Gastrocnemius medialis (tissue), 4 donors: ENCODE data around the gene RING1.

Source experiments
- CTCF ChIP-seq, 5 experiments: fragments of 450-650 bp in 3 of 5; fragments of 200-600 bp in 2 of 5; sonication (generic) in 2 of 5; IDR thresholded peaks in 4 of 5; conservative IDR thresholded peaks in 1 of 5; 1 replicate in 4 of 5; 2 replicates in 1 of 5; pipeline ENCODE4 v1.5.1; 2016 to 2019; ENCODE audit warnings: antibody characterized with exemption in 5 of 5, mild to moderate bottlenecking in 3 of 5, moderate library complexity in 3 of 5
- POLR2A ChIP-seq, 2 donors: fragments of 450-650 bp; IDR thresholded peaks; one replicate each; pipeline ENCODE4 v1.6.1; 2017; ENCODE audit warnings: antibody characterized with exemption in 2 of 2, mild to moderate bottlenecking in 2 of 2, moderate library complexity in 2 of 2

GRCh38 chr6:33252759-33253158, 44.5 kb downstream of the RING1 start:
- TF ChIP-seq POLR2A (IDR thresholded peaks at IDR 0.05), result no peak
- TF ChIP-seq CTCF (IDR thresholded peaks at IDR 0.05 in 4 of 5, conservative IDR thresholded peaks at IDR 0.05 in 1 of 5), result no peak
